ENCODE results near the gene SLC12A8.
A peak's percentile ranks its signal among the peaks of the same experiment; 100 is the strongest.

SLC12A8 gene

GRCh38 chr3:125163739-125164601 lies 48.6 kb downstream of the SLC12A8 start:
- Histone ChIP-seq H3K4me2 (ENCODE audit: low read length) (no peak overlapping the region), H3K27ac (no peak overlapping the region), H3K27me3 (ENCODE audit: control insufficient read depth, insufficient read depth, low read length) (no peaks in the 10 kb centered on the region), H3K36me3 (ENCODE audit: control insufficient read depth, insufficient read depth, low read length) (no peaks in the 10 kb centered on the region), H3K4me3 (ENCODE audit: low read depth, low read length) (no peak overlapping the region), H3K9me3 (ENCODE audit: control insufficient read depth, low read length) (no peaks in the 10 kb centered on the region), H2AFZ (no peak overlapping the region), H3K9ac (no peak overlapping the region), H3K79me2 (no peaks in the 10 kb centered on the region), H3K4me1 (peaks cover 24% of the 10 kb centered on the region)
- TF ChIP-seq, protein P1, sequence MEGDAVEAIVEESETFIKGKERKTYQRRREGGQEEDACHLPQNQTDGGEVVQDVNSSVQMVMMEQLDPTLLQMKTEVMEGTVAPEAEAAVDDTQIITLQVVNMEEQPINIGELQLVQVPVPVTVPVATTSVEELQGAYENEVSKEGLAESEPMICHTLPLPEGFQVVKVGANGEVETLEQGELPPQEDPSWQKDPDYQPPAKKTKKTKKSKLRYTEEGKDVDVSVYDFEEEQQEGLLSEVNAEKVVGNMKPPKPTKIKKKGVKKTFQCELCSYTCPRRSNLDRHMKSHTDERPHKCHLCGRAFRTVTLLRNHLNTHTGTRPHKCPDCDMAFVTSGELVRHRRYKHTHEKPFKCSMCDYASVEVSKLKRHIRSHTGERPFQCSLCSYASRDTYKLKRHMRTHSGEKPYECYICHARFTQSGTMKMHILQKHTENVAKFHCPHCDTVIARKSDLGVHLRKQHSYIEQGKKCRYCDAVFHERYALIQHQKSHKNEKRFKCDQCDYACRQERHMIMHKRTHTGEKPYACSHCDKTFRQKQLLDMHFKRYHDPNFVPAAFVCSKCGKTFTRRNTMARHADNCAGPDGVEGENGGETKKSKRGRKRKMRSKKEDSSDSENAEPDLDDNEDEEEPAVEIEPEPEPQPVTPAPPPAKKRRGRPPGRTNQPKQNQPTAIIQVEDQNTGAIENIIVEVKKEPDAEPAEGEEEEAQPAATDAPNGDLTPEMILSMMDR (IDR thresholded peaks at IDR 0.05): no peak

- Histone ChIP-seq H2AFZ (peak overlapping the region; percentile 21), H3K79me2 (no peaks in the 10 kb centered on the region), H3K4me2 (ENCODE audit: low read length) (no peak overlapping the region), H3K9me3 (ENCODE audit: control insufficient read depth, low read length) (no peaks in the 10 kb centered on the region), H3K4me1 (peaks cover 24% of the 10 kb centered on the region), H3K4me3 (ENCODE audit: low read depth, low read length) (no peak overlapping the region), H3K27me3 (ENCODE audit: control insufficient read depth, insufficient read depth, low read length) (no peaks in the 10 kb centered on the region), H3K27ac (peak overlapping the region; percentile 62), H3K36me3 (ENCODE audit: control insufficient read depth, insufficient read depth, low read length) (no peaks in the 10 kb centered on the region), H3K9ac (no peak overlapping the region)
- TF ChIP-seq, protein P1 (IDR thresholded peaks at IDR 0.05): no peak
These were observed 50.8 kb downstream of the SLC12A8 start for GRCh38 chr3:125161607-125162219.

DNA sequence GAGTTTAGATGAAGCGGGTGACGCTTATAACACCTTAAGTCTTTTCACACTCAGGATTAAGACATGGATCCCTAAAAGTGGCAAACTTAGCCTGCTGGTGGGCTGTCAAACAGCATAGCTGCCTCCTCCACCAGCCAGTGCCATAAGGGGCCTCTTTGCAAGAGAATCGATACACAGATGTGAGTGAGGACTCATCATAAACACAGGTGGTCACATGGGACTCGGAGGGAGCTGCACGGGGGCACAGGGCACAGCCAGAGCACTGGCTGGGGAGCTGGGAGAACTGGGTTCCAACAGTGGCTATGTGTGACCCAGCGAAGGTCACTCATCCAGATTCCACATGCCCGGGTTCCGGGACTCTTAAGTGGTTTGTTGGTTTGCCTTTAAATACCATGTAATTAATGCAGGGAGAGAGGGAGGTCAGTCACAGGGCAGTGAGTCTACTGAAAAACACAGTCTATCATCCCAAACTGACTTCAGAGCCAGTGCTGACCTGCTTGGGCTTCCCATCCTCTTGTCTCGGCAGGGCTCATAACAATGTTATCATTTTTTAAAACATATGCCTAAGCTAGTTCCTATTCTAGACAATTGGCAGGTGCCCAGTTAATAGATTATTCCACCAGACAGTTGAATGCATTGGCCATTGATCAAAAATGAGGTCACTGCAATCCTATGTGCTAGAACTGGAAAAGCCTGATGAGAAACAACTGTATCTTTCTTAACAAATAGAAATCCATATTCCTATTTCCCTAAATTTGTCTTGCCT lies 51.8 kb downstream of the SLC12A8 start:
- Histone ChIP-seq H3K9me3 (ENCODE audit: control insufficient read depth, low read length) (no peaks in the 10 kb centered on the region), H3K4me3 (ENCODE audit: low read depth, low read length) (no peak overlapping the region), H3K9ac (no peak overlapping the region), H3K27me3 (ENCODE audit: control insufficient read depth, insufficient read depth, low read length) (no peaks in the 10 kb centered on the region), H3K27ac (peak overlapping the region; percentile 62), H3K4me1 (peaks cover 24% of the 10 kb centered on the region), H3K4me2 (ENCODE audit: low read length) (no peak overlapping the region), H2AFZ (peak overlapping the region; percentile 21), H3K36me3 (ENCODE audit: control insufficient read depth, insufficient read depth, low read length) (no peaks in the 10 kb centered on the region), H3K79me2 (no peaks in the 10 kb centered on the region)
- TF ChIP-seq, protein P1 (IDR thresholded peaks at IDR 0.05): no peak

DNA sequence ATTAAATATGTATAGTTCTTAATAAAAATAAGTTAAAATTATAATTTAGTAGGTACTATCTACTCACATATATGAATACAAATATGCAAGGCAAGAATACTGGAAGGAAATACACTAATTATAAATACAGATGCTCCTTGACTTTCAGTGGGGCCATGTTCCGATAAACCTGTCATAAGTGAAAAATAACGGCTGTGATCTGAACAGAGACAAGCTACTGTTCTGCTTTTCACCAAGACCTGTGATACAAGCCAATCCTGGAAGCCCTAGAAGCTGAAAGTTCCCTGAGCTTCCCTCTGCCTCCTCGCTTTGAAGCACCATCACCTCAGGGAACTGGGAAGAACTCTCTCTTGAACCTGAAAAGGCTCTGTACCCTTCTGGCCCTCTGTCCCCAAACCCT lies 55.4 kb downstream of the SLC12A8 start:
- no peak overlapping the region for H2AFZ ChIP-seq
- H3K4me1 ChIP-seq: peaks cover 19% of the 10 kb centered on the region
- H3K4me2 ChIP-seq (ENCODE audit: low read length): no peak overlapping the region
- H3K27me3 ChIP-seq (ENCODE audit: control insufficient read depth, insufficient read depth, low read length): no peaks in the 10 kb centered on the region
- H3K27ac ChIP-seq: no peak overlapping the region
- no peaks in the 10 kb centered on the region for H3K79me2 ChIP-seq
- no peaks in the 10 kb centered on the region for H3K36me3 ChIP-seq (ENCODE audit: control insufficient read depth, insufficient read depth, low read length)
- TF ChIP-seq, protein P1 (IDR thresholded peaks at IDR 0.05): no peak
- H3K9me3 ChIP-seq (ENCODE audit: control insufficient read depth, low read length): no peaks in the 10 kb centered on the region
- no peak overlapping the region for H3K4me3 ChIP-seq (ENCODE audit: low read depth, low read length)
- no peak overlapping the region for H3K9ac ChIP-seq

All from parathyroid adenoma (tissue), 2 donors.